Renal cortex interstitium (tissue), 11 donors: ENCODE measurements around the gene ENOX1. TPM values are rescaled to one million over a fixed set of nuclear protein-coding genes. Genes with fewer than 3 reads are reported as not detected.

Experiments used
- DNase-seq, 11 donors: peaks; one replicate each; pipeline ENCODE4 v3.0.0-alpha.2; 2013; ENCODE audit warnings: low read depth in 9 of 11, low spot score in 4 of 11; ENCODE audit errors: extremely low read depth in 1 of 11
- polyA plus RNA-seq, 3 donors: library from polyadenylated mRNA; unstranded; fragments of 120-200 nt; gene quantifications; one replicate each; pipeline ENCODE4 v1.2.1, GENCODE V29; 2013; ENCODE audit not compliant: insufficient read length in 3 of 3

The ENOX1 gene
- polyA plus RNA-seq, 3 donors, result 8.4 to 11.1 (median 9.7) TPM

- no peak for DNase-seq
Measured at GRCh38 chr13:43522788-43523187, 264.0 kb downstream of the ENOX1 start.

DNA sequence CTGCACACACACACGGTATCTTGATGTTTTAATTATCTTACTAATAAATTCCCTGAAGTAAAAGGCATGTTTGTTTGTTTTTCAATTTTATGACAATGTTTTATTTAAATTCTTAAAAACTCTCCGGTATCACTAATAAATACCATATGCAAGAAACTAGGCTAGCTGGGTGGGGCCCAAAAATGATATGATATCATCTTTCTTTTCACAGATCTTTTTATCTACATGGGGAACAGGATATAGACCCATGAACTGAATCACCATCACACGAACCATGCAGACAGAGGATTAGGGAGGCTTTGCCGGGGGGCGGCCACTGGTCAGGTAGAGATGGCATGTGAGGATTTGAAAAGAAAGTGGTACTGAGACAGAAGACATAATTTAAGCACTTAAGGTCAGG is 266.4 kb downstream of the ENOX1 start:
- no peak for DNase-seq

- no peak for DNase-seq
Measured at GRCh38 chr13:43518833-43519232, 267.9 kb downstream of the ENOX1 start.

DNA sequence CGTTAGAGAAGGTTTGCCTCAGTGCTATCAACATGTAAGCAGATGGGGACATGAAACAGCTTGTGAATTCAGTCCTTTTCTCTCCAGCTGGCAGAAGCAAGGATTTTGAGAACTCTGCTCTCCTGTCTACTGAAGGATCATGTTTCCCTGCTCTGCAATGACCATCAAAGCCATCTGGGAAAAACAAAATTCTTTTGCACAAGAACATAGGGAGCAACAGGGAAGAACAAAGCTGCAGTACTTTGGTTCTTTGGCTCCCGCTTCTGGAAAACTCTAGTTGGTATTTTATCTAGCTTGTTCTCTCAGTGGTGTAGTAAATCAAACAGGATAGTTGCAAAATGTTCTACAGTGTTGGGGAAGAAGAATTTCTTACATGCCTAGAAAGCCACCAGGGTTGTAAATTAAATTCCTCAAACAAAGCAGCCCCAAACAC is 270.4 kb downstream of the ENOX1 start:
- DNase-seq, result peak; percentile 35 to 74 (median 45)

- DNase-seq, result no peak
Measured at GRCh38 chr13:43515531-43515930, 271.2 kb downstream of the ENOX1 start.

DNA sequence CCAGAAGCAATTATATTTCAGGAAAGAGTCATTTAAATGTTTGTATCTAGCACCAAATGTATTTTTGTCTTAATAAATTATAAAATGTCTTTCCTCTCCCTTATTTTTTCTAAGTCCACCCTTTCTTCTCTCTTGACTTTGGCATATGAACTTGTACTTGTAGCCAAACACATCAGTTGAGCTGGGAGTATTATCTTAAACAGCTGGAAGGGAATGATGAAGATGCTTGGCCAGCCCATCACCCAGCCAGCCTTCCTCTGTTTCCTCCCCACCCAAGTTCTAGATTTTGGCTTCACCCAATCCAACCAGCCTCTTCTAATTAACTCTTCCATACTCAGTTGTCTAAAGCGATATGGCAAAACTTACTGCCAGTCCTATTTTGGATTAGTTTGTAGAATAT is 272.5 kb downstream of the ENOX1 start:
- DNase-seq, result peak in 1 of 11 donors; percentile 8

GRCh38 chr13:43512221-43512620 is 274.6 kb downstream of the ENOX1 start:
- no peak for DNase-seq

DNA sequence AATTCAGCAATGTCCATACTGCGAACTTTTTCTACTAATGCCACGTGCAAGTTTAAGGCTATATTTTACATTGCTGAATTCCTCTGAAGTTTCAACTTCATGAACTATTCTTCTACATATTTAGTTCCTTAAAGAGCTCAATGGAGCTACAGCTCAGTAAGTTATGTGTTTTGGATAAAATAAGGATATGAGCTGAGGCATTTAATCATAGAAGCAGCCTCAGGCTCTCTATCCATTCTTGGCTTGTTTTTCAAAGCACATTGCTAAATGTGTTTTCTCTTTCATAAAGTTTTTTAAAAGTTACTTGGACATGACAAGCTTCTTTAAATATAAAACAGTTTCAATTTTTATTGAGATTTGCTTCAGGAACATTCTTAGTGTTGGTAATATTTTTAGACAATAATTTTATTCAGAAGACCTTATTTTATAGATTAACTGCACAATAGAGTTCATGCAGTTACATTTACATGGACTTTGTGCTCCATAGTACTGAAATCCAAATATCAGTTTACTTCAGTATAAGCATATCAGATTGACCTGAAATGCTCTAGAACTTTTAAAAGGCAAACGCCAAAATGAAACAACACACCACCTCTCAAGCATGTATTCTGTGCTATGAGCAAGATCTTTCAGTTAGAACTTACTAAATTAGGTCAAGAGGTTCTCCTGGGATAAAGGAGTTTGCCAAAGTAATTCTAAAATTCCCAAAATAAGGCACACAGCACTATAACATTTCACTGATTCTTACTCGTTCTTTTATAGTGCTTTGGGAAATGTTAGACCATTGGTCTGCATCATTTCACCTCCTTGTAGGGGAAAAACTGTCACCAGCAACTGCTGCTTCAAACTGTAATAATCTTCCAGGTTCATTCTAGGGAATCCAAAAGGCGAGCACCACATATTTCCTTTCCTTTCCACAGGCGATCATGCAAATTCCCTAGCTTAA is 275.5 kb downstream of the ENOX1 start:
- DNase-seq, result no peak

GRCh38 chr13:43495732-43496131 is 291.0 kb downstream of the ENOX1 start:
- DNase-seq, result no peak

DNA sequence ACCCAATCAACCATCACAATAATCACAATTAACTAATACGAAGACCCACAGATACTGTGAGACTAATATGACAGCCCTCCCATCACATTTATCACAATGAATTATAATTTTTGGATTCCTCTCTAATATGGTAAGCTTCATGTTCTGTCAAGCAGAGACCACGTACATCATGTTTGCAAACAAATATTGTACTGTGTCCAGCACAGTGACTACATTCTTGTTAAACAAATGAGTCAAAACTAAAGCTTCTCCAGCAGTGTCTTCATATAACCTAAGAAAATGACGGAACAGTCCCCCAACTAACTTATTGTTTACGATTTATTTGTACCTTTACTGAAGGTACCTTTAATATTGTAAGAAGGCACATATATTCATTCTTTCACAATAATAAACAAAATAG is 292.6 kb downstream of the ENOX1 start:
- DNase-seq, result no peak

DNA sequence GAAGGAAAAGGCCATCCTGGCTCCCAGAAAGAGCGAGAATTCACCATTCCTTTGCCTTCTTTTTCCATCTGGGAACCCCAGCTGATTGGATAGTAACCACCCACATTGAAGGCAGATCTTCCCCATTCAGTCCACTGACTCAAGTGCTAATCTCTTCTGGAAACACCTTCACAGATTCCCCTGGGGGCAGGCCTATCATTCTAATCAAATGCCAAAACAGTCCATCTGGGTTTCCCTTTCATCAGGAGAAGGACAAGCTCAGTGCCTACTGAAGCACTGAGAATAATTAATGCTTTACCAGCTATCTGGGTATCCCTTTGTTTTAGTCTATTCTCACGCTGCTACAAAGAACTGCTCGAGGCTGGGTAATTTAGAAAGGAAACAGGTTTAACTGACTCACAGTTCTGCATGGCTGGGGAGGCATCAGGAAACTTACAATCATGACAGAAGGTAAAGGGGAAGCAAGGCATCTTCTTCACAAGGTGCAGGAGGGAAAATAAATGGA is 293.2 kb downstream of the ENOX1 start:
- no peak for DNase-seq

GRCh38 chr13:43492745-43493144 is 294.0 kb downstream of the ENOX1 start:
- DNase-seq, result no peak

- DNase-seq, result peak in 3 of 11 donors; percentile 45 to 51 (median 46)
Measured at GRCh38 chr13:43492311-43492710, 294.5 kb downstream of the ENOX1 start.

GRCh38 chr13:43489233-43489632 is 297.5 kb downstream of the ENOX1 start:
- peak; percentile 38 to 71 (median 54) for DNase-seq

- DNase-seq, result no peak
Measured at GRCh38 chr13:43487885-43488284, 298.9 kb downstream of the ENOX1 start.

- no peak for DNase-seq
Measured at GRCh38 chr13:43487461-43487860, 299.3 kb downstream of the ENOX1 start.

- DNase-seq, result no peak
Measured at GRCh38 chr13:43484432-43485225, 302.1 kb downstream of the ENOX1 start.

- DNase-seq, result no peak
Measured at GRCh38 chr13:43483930-43484329, 302.8 kb downstream of the ENOX1 start.

DNA sequence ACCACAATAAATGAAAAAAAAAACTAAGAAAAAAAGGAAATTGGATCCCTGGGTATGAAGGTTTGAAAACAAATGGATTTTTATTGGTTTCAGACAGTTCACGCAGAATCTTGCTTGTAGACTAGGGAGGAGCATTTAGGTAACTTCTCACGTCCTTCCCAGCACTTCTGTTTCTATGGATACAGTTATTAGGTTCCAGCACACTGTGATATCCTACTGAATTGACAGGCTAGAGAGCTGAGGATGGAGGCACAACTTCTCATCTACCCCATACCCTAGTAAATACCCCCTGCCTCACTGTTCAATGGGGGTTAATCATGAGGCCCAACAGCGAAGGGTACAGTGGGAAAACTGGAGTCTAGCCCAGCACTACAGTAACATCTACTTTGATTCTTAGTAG is 304.1 kb downstream of the ENOX1 start:
- DNase-seq, result no peak

DNA sequence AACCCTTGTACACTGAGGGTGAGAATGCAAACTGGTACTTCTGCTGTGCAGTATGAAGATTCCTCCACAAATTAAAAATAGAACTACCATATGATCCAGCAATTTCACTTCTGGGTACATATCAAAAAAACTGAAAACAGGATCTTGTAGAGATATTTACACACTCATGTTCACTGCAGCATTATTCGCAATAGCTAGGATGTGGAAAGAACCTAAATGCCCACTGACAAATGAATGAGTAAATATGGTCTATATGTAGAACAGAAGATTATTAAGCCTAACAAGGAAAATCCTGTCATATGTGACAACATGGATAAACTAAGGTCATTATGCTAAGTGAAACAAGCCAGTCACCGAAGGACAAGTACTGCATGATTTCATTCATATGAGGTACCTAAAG is 304.7 kb downstream of the ENOX1 start:
- no peak for DNase-seq
